ENCODE measurements around the gene SLX4. TPM values are rescaled to one million over a fixed set of nuclear protein-coding genes. Genes with fewer than 3 reads are reported as not detected.
A peak's percentile ranks its signal among the peaks of the same experiment; 100 is the strongest.

Gene SLX4
- total RNA-seq, 1 donor from 2014 or later = 9.3 TPM

DNA sequence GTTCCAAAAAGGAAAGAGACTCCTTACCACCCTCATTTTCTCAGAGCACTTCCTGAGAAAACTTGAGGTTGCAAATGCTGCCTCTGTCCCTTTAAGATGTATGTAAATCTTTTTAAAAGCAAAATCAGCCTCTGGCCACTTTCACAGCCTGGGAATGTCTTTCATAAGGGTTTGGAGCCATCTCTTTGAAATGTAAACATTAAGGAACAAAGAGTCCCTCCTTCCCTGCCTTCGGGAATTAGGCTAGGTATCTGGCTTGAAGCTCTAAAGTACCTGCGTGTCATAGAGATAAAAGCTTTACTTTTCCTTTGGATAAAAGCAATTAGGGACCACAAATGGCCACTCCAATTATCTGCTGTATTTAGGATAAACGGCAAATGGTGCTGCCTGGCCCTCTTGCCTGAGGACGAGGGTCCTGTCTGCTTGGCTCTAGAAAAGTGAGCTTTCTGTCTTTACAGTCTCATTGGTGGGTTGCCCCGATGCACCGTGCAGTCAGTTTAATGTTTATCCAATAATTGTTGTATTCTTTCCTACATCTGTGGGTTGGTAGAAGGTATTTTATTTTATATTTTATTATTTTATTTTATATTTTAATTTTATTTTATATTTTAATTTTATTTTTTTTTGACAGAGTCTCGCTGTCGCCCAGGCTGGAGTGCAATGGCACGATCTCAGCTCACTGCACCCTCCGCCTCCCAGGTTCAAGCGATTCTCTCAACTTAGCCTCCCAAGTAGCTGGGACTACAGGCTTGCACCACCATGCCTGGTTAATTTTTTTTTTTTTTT, 58.1 kb downstream of the SLX4 start:
- H3K27ac Mint-ChIP-seq (ENCODE audit: unreplicated experiment) = peak overlapping the region; percentile 3
- DNase-seq (ENCODE audit: low spot score) = peak; percentile 8
- no peak overlapping the region for H3K4me3 Mint-ChIP-seq (ENCODE audit: unreplicated experiment)
- no peaks in the 10 kb centered on the region for H3K36me3 Mint-ChIP-seq (ENCODE audit: low read depth)
- TF ChIP-seq, protein P1, sequence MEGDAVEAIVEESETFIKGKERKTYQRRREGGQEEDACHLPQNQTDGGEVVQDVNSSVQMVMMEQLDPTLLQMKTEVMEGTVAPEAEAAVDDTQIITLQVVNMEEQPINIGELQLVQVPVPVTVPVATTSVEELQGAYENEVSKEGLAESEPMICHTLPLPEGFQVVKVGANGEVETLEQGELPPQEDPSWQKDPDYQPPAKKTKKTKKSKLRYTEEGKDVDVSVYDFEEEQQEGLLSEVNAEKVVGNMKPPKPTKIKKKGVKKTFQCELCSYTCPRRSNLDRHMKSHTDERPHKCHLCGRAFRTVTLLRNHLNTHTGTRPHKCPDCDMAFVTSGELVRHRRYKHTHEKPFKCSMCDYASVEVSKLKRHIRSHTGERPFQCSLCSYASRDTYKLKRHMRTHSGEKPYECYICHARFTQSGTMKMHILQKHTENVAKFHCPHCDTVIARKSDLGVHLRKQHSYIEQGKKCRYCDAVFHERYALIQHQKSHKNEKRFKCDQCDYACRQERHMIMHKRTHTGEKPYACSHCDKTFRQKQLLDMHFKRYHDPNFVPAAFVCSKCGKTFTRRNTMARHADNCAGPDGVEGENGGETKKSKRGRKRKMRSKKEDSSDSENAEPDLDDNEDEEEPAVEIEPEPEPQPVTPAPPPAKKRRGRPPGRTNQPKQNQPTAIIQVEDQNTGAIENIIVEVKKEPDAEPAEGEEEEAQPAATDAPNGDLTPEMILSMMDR (IDR thresholded peaks at IDR 0.05) = no peak
- H3K9me3 Mint-ChIP-seq (ENCODE audit: low read depth) = peaks cover 4% of the 10 kb centered on the region
- H3K27me3 Mint-ChIP-seq (ENCODE audit: low read depth) = no peaks in the 10 kb centered on the region
- H3K4me1 Mint-ChIP-seq (ENCODE audit: low read depth) = no peaks in the 10 kb centered on the region

DNA sequence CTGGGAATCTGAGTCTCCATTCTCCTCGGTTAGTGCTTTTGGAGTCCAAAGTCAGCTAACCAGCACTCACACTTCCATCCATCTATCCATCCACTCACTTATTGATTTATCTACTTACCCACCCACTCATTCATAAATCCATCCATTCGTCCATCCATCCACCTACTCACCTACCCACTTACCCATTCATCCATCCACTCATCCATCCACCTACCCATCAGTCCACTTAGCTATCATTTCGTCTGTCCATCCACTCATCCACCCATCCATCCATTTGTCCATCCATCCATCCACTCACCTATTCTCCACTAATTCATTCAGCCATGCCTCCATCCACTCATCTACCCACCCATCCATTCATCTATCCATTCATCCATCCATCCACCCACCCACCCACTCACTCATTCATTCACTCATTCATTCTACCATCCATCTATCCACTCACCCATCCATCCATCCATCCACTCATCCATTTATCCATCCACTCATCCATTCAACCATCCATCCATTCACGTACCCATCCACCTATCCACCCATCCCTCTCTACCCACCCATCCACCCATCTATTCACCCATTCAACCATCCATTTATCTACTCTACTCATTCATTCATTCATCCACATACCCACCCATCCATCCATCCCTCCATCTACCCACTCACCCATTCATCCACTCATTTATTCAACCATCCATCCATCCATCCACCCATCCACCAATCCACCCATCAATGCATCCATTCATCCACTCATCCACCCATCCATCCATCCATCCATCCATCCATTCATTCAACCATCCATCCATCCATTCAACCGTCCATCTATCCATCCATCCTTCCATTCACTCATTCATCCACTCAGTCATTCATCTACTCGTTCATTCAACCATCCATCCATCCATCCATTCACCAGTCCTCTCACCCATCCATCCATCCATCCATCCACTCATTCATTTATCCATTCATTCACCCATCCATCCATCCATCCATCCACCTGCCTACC, 60.3 kb downstream of the SLX4 start:
- no peaks in the 10 kb centered on the region for H3K27me3 Mint-ChIP-seq (ENCODE audit: low read depth)
- TF ChIP-seq, protein P1 (IDR thresholded peaks at IDR 0.05) = no peak
- H3K9me3 Mint-ChIP-seq (ENCODE audit: low read depth) = peaks cover 4% of the 10 kb centered on the region
- H3K4me3 Mint-ChIP-seq (ENCODE audit: unreplicated experiment) = no peak overlapping the region
- H3K27ac Mint-ChIP-seq (ENCODE audit: unreplicated experiment) = no peak overlapping the region
- DNase-seq (ENCODE audit: low spot score) = no peak
- H3K4me1 Mint-ChIP-seq (ENCODE audit: low read depth) = no peaks in the 10 kb centered on the region
- no peaks in the 10 kb centered on the region for H3K36me3 Mint-ChIP-seq (ENCODE audit: low read depth)

DNA sequence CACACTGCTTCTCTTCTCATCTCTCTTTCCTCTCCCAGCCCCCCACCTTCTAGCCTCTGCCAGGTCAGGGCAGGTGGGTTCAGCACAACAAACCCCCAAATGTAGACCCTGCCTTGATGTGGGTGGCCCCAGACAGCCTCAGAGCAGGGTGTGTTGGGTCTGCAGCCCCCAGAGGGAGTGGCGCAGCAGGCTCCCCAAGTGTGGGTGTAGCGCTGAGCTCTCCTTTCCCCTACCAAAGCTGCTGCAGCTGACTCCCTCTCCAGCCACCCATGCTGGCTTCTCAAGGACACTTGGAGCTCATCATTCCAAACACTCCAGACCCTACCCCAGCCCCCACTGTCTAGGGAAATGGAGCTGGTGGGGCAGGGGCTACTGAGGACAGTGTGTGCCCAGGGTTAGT, 61.5 kb downstream of the SLX4 start:
- H3K9me3 Mint-ChIP-seq (ENCODE audit: low read depth) = peaks cover 4% of the 10 kb centered on the region
- peak; percentile 57 for DNase-seq (ENCODE audit: low spot score)

DNA sequence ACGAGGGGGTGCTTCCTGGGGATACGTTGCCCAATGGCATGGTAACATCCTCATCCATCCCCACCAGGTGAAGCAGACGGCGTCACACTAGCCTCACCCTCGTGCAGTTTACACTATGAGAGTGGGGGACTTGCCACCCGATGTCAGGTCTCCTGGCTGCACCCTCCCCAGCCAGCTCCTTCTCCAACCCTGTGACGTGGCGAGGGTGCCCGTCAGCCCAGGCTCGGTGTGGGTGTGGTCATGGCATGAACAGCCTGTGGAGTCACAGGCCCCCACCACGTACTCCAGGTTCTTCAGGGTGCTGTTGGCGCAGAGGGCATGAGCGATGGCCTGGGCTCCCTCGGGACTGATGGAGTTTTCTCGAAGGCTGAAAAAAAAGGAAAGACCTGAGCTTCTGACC, 62.5 kb downstream of the SLX4 start:
- TF ChIP-seq, protein P1 (IDR thresholded peaks at IDR 0.05) = no peak
- DNase-seq (ENCODE audit: low spot score) = no peak
- Mint-ChIP-seq H3K36me3 (ENCODE audit: low read depth) (no peaks in the 10 kb centered on the region), H3K27ac (ENCODE audit: unreplicated experiment) (no peak overlapping the region), H3K4me1 (ENCODE audit: low read depth) (no peaks in the 10 kb centered on the region), H3K27me3 (ENCODE audit: low read depth) (no peaks in the 10 kb centered on the region), H3K9me3 (ENCODE audit: low read depth) (peaks cover 4% of the 10 kb centered on the region), H3K4me3 (ENCODE audit: unreplicated experiment) (no peak overlapping the region)

More for the DNA sequence above, 61.5 kb downstream of the SLX4 start:
- no peaks in the 10 kb centered on the region for H3K4me1 Mint-ChIP-seq (ENCODE audit: low read depth)
- H3K27me3 Mint-ChIP-seq (ENCODE audit: low read depth) = no peaks in the 10 kb centered on the region
- no peak overlapping the region for H3K27ac Mint-ChIP-seq (ENCODE audit: unreplicated experiment)
- H3K4me3 Mint-ChIP-seq (ENCODE audit: unreplicated experiment) = no peak overlapping the region
- no peaks in the 10 kb centered on the region for H3K36me3 Mint-ChIP-seq (ENCODE audit: low read depth)
- TF ChIP-seq, protein P1 (IDR thresholded peaks at IDR 0.05) = no peak

DNA sequence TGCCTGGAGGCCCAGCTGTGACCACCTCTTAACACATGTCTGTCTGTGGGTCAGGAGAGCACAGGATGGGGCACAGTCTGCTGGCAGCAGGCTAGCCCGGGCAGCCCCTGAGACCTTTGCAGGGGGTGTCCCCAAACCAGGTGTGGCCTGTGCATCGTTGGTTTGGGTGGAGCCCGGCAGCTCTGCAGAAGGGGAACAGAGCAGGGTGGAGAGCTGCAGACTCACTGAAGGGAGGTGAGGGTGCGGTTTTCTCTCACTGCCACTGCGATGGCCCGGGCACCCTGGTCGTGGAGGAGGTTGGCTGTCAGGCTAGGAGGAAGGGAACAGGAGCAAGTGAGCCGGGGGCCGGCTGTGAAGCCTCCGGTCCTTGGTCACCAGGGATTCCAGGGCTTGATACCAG, 63.0 kb downstream of the SLX4 start:
- TF ChIP-seq, protein P1 (IDR thresholded peaks at IDR 0.05) = no peak
- peaks cover 4% of the 10 kb centered on the region for H3K9me3 Mint-ChIP-seq (ENCODE audit: low read depth)
- no peak overlapping the region for H3K27ac Mint-ChIP-seq (ENCODE audit: unreplicated experiment)
- H3K4me1 Mint-ChIP-seq (ENCODE audit: low read depth) = no peaks in the 10 kb centered on the region
- no peaks in the 10 kb centered on the region for H3K36me3 Mint-ChIP-seq (ENCODE audit: low read depth)
- DNase-seq (ENCODE audit: low spot score) = peak; percentile 89
- no peak overlapping the region for H3K4me3 Mint-ChIP-seq (ENCODE audit: unreplicated experiment)
- no peaks in the 10 kb centered on the region for H3K27me3 Mint-ChIP-seq (ENCODE audit: low read depth)
